HepG2 (cell line): ENCODE results near the gene PNRC1. TPM values are rescaled to one million over a fixed set of nuclear protein-coding genes. Genes with fewer than 3 reads are reported as not detected.
A peak's percentile ranks its signal among the peaks of the same experiment; 100 is the strongest.

Experiments used
- ATAC-seq: fragments of 200-7000 bp; cut with Tn5 transposase; 3 replicates; pipeline ENCODE4 v1.9.1; 2020; ENCODE audit warnings: mild to moderate bottlenecking, moderate library complexity
- BruUV-seq: library from RNA; stranded (reverse); fragments of 400-500 nt; replicated peaks from 2 replicates; lab custom pipeline; 2021; lab: Mats Ljungman, UMichigan
- CTCF ChIA-PET: fragments of 300-600 bp; formaldehyde crosslinking; extraction: SDS; loops from one replicate; lab custom pipeline; 2021; ENCODE audit warnings: low total read pairs, inconsistent platforms, low intra/inter-chr PET ratio; lab: Yijun Ruan, JAX
- POLR2A ChIA-PET: fragments of 350-600 bp; sonication (Branson Sonifier 250); formaldehyde crosslinking; loops from one replicate; lab custom pipeline; 2020; ENCODE audit warnings: antibody characterized with exemption, inconsistent platforms; lab: Yijun Ruan, JAX
- DNase-seq: peaks from one replicate; pipeline ENCODE4 v3.0.0-alpha.2; 2015; ENCODE audit warnings: low spot score
- FAIRE-seq: peaks from 3 replicates; lab custom pipeline; 2011; peaks lifted over from hg19 to GRCh38; lab: Jason Lieb, UNC
- H2AFZ ChIP-seq: one replicate; pipeline ENCODE4 v1.6.1; 2011; ENCODE audit warnings: low read length, inconsistent platforms
- H3K27ac ChIP-seq: fragments of 300-600 bp; 3 replicates; pipeline ENCODE4 v1.8.0; 2011; ENCODE audit warnings: mixed run types, mild to moderate bottlenecking, mixed read lengths, low read length, inconsistent platforms; ENCODE audit not compliant: insufficient read depth; ENCODE audit errors: extremely low read length
- H3K27me3 ChIP-seq, 2 experiments: fragments of 200-600 bp in 1 of 2; 2 replicates in 1 of 2; 3 replicates in 1 of 2; pipeline versions ENCODE4 v1.6.0 to v1.8.0; 2011; ENCODE audit warnings: low read length in 2 of 2, mild to moderate bottlenecking in 2 of 2, moderate library complexity in 2 of 2, inconsistent platforms in 1 of 2; ENCODE audit not compliant: insufficient read depth in 2 of 2, control insufficient read depth in 1 of 2
- H3K36me3 ChIP-seq, 2 experiments: fragments of 200-600 bp in 1 of 2; replicated peaks in 1 of 2; 2 replicates in 1 of 2; 3 replicates in 1 of 2; pipeline versions ENCODE4 v1.5.1 to v1.8.0; 2011; ENCODE audit warnings: low read length in 2 of 2, inconsistent platforms in 1 of 2; ENCODE audit not compliant: insufficient read depth in 2 of 2, control insufficient read depth in 1 of 2
- H3K4me1 ChIP-seq: 2 replicates; pipeline ENCODE4 v1.5.1; 2012; ENCODE audit warnings: low read length, inconsistent platforms; ENCODE audit not compliant: insufficient read depth
- H3K4me2 ChIP-seq: 2 replicates; pipeline ENCODE4 v1.6.0; 2011; ENCODE audit warnings: low read depth, low read length, inconsistent platforms
- H3K4me3 ChIP-seq, 3 experiments: fragments of 200-600 bp in 1 of 3; sonication (generic), shearing (Covaris generic) in 1 of 3; replicated peaks in 1 of 3; 2 replicates each; pipeline ENCODE4 v1.5.1; 2011 to 2016; ENCODE audit warnings: low read length in 3 of 3, inconsistent platforms in 2 of 3, low read depth in 2 of 3, mild to moderate bottlenecking in 2 of 3, control low read depth in 1 of 3, mixed read lengths in 1 of 3; ENCODE audit not compliant: insufficient read depth in 1 of 3
- H3K79me2 ChIP-seq: one replicate; pipeline ENCODE4 v1.6.1; 2011; ENCODE audit warnings: low read length, inconsistent platforms; ENCODE audit not compliant: insufficient read depth
- H3K9ac ChIP-seq: 2 replicates; pipeline ENCODE4 v1.6.0; 2011; ENCODE audit warnings: mild to moderate bottlenecking, low read depth, low read length, inconsistent platforms; ENCODE audit not compliant: insufficient read depth
- H3K9me3 ChIP-seq: 2 replicates; pipeline ENCODE4 v1.5.1; 2012; ENCODE audit warnings: mild to moderate bottlenecking, low read length
- H4K20me1 ChIP-seq: 2 replicates; pipeline ENCODE4 v1.6.0; 2011; ENCODE audit warnings: inconsistent platforms, mild to moderate bottlenecking, low read length, moderate library complexity; ENCODE audit not compliant: insufficient read depth
- GPN1 ChIP-seq: sonication (generic); formaldehyde crosslinking; IDR thresholded peaks from 2 replicates; pipeline ENCODE4 v1.5.1; 2020; ENCODE audit warnings: missing genetic modification reagents, borderline replicate concordance
- GZF1 ChIP-seq: sonication (generic); formaldehyde crosslinking; IDR thresholded peaks from 2 replicates; pipeline ENCODE4 v1.5.1; 2020; ENCODE audit warnings: mild to moderate bottlenecking, missing genetic modification reagents
- HDAC2 ChIP-seq: sonication (generic); formaldehyde crosslinking; IDR thresholded peaks from 2 replicates; pipeline ENCODE4 v1.4.0; 2020; ENCODE audit warnings: missing genetic modification reagents
- KDM1A ChIP-seq: IDR thresholded peaks from 2 replicates; pipeline ENCODE4 v1.6.1; 2016; ENCODE audit warnings: missing compliant biosample characterization
- KMT2B ChIP-seq: IDR thresholded peaks from 2 replicates; pipeline ENCODE4 v1.6.1; 2016; ENCODE audit warnings: missing genetic modification reagents, missing compliant biosample characterization
- MBD4 ChIP-seq: IDR thresholded peaks from 2 replicates; pipeline ENCODE4 v1.6.1; 2012; ENCODE audit warnings: low read length, inconsistent platforms, borderline replicate concordance
- PHB2 ChIP-seq: fragments of 450-650 bp; IDR thresholded peaks from 2 replicates; pipeline ENCODE4 v1.6.1; 2018; ENCODE audit not compliant: partially characterized antibody
- POLR2A ChIP-seq, 2 experiments: IDR thresholded peaks; 2 replicates each; pipeline ENCODE4 v1.6.1; 2011; ENCODE audit warnings: low read depth in 2 of 2, low read length in 2 of 2, mild to moderate bottlenecking in 1 of 2, moderate library complexity in 1 of 2; ENCODE audit not compliant: insufficient read depth in 1 of 2
- POLR2AphosphoS5 ChIP-seq: IDR thresholded peaks from 2 replicates; pipeline ENCODE4 v1.6.1; 2012; ENCODE audit warnings: low read depth, low read length
- RBFOX2 ChIP-seq: fragments of 200-400 bp; formaldehyde crosslinking; IDR thresholded peaks from 2 replicates; pipeline ENCODE4 v1.6.1; 2017; ENCODE audit warnings: low read depth, mild to moderate bottlenecking, low read length
- SSRP1 ChIP-seq: IDR thresholded peaks from 2 replicates; pipeline ENCODE4 v1.6.1; 2016; ENCODE audit warnings: control low read depth
- ZMAT5 ChIP-seq: sonication (generic); formaldehyde crosslinking; IDR thresholded peaks from 2 replicates; pipeline ENCODE4 v1.5.0; 2020; ENCODE audit warnings: mild to moderate bottlenecking, low read depth, missing genetic modification reagents, borderline replicate concordance
- ZNF276 ChIP-seq: sonication (generic); formaldehyde crosslinking; IDR thresholded peaks from 2 replicates; pipeline ENCODE4 v1.4.0; 2020; ENCODE audit warnings: mild to moderate bottlenecking, low read depth, missing genetic modification reagents
- ZNF510 ChIP-seq: sonication (generic); formaldehyde crosslinking; IDR thresholded peaks from 2 replicates; pipeline ENCODE4 v1.4.0; 2020; ENCODE audit warnings: low read depth, mild to moderate bottlenecking, missing genetic modification reagents
- ZNF788 ChIP-seq: sonication (generic); formaldehyde crosslinking; IDR thresholded peaks from 2 replicates; pipeline ENCODE4 v1.5.0; 2020; ENCODE audit warnings: mild to moderate bottlenecking, missing genetic modification reagents, borderline replicate concordance
- WGBS: methylation state at CpG from one replicate; pipeline ENCODE4 v1.1.6; 2017; ENCODE audit warnings: low lambda C conversion rate; 5-methylcytosine and 5-hydroxymethylcytosine counted together
- in situ Hi-C: cut with HindIII; loops from 2 replicates; pipeline ENCODE4 v1.10.0; 2017; ENCODE audit warnings: low pct_unique_long_range_greater_than_20kb; ENCODE audit not compliant: extremely low pct_ligation_motif_present
- intact Hi-C: fragments of 100-400 bp; cut with micrococcal nuclease; formaldehyde crosslinking; loops from one replicate; pipeline ENCODE4 v1.10.0; 2022; ENCODE audit not compliant: unreplicated experiment
- polyA plus RNA-seq, 8 experiments: library from polyadenylated mRNA; depleted of rRNA in 3 of 8; stranded (reverse) in 7 of 8; unstranded in 1 of 8; fragments of >200 nt; fragmentation: Illumina TruSeq in 4 of 8; extraction: Trizol in 4 of 8; gene quantifications; 2 replicates each; pipeline versions ENCODE4 v1.2.1 to v1.2.3, GENCODE V29; 2011 to 2016; ENCODE audit warnings: low read depth in 4 of 8, missing spikeins in 1 of 8, mixed read lengths in 1 of 8; ENCODE audit not compliant: insufficient read depth in 1 of 8
- total RNA-seq, 5 experiments: library from RNA; depleted of rRNA; stranded (reverse); fragments of >200 nt; fragmentation: Illumina TruSeq; extraction: Trizol; gene quantifications; 2 replicates each; pipeline ENCODE4 v1.2.3, GENCODE V29; 2016; ENCODE audit warnings: low read depth in 1 of 5
- TF ChIP-seq, protein P1 (sequence below): sonication (generic); formaldehyde crosslinking; IDR thresholded peaks from 2 replicates; pipeline ENCODE4 v1.8.0; 2022; ENCODE audit warnings: mild to moderate bottlenecking, missing genetic modification reagents, moderate library complexity
- TF ChIP-seq, protein P2 (sequence below): fragments of 450-650 bp; IDR thresholded peaks from 2 replicates; pipeline ENCODE4 v1.6.1; 2017; ENCODE audit warnings: mild to moderate bottlenecking

Gene PNRC1
- total and polyA plus RNA-seq, 2 of the 13 experiments (the other 11 are each of a cell fraction or from before 2014, with no cell fraction given): 17.6 to 36.0 TPM

- TF ChIP-seq, protein P1, sequence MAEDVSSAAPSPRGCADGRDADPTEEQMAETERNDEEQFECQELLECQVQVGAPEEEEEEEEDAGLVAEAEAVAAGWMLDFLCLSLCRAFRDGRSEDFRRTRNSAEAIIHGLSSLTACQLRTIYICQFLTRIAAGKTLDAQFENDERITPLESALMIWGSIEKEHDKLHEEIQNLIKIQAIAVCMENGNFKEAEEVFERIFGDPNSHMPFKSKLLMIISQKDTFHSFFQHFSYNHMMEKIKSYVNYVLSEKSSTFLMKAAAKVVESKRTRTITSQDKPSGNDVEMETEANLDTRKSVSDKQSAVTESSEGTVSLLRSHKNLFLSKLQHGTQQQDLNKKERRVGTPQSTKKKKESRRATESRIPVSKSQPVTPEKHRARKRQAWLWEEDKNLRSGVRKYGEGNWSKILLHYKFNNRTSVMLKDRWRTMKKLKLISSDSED: no peak
- TF ChIP-seq MBD4 (no peak), ZMAT5 (CRISPR knock-in tag) (no peak)
Observed at GRCh38 chr6:89084954-89085353, 4.4 kb downstream of the PNRC1 start (continued).

DNA sequence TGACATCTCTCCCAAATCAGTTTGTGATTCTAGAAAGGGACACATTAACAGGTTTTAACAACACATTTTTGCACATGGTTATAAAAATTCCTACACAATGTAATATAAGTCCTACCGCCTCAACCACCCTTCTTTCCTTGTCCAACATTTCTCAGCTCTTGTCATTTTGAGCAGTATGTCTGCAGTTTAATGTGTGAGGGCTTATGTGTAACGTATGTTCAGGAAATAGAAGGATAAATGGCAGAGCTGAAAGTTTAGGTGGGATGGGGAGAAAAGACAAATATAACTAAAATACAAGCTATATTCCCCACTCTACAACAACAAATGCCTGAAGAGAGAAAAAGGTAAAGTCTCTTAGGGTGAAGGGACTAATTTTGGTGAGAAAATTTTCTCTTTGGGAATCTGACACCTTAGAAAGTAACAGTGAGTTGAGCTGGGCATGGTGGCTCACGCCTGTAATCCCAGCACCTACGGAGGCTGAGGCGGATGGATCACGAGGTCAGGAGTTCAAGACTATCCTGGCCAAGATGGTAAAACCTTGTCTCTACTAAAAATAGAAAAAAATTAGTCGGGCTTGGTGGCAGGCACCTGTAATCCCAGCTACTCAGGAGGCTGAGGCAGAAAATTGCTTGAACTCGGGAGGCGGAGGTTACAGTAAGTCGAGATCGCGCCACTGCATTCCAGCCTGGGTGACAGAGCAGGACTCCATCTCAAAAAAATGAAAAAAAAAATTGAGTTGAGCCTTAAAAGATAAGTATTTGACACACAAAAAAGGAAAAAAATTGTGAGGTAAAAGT lies 5.1 kb downstream of the PNRC1 start:
- ChIA-PET POLR2A (interaction anchor here (0.9 to 6.8 kb wide), 3 partner anchors 16 to 102 kb away, joined by 6 to 117 read pairs (median 6); no protein-coding TSS in a partner anchor), CTCF (no interaction called here)
- Histone ChIP-seq H3K27ac (no peak overlapping the region), H4K20me1 (peaks cover 36% of the 10 kb centered on the region), H2AFZ (no peak overlapping the region), H3K27me3 (no peaks in the 10 kb centered on the region; a peak in 1 of 5 replicates), H3K9me3 (no peaks in the 10 kb centered on the region), H3K4me3 (no peak overlapping the region), H3K4me2 (no peak overlapping the region), H3K4me1 (peaks cover 40% of the 10 kb centered on the region), H3K9ac (no peak overlapping the region), H3K36me3 (peaks cover 0 to 19% of the 10 kb centered on the region in 2 experiments; a peak in 3 of 5 replicates), H3K79me2 (peaks cover 39% of the 10 kb centered on the region)
- no peak for DNase-seq
- intact Hi-C loops (no loop called here), in situ Hi-C loops (loop anchor here (10.0 kb wide), 1 partner anchor 101 kb away; no protein-coding TSS in a partner anchor)
- BruUV-seq: no TSS peak
- no peak for ATAC-seq
- 98% methylated on average over 12 of the region's 12 CpGs for WGBS
- no peak for FAIRE-seq
- TF ChIP-seq POLR2AphosphoS5 (0 out of 2 replicates have a peak, but pooled peaks have one; percentile 35), GZF1 (CRISPR knock-in tag) (no peak), KMT2B (CRISPR knock-in tag) (no peak), ZNF510 (CRISPR knock-in tag) (no peak), SSRP1 (CRISPR knock-in tag) (peak; percentile 88), MBD4 (peak; percentile 38; the same call in 1 of the 2 replicates), RBFOX2 (peak; percentile 54; the same call in 1 of the 2 replicates), KDM1A (CRISPR knock-in tag) (no peak), ZNF276 (CRISPR knock-in tag) (no peak), PHB2 (no peak), ZNF788 (no peak), HDAC2 (no peak), POLR2A (IDR thresholded peaks at IDR 0.05; ENCODE audit: insufficient read depth in 1 of 2, low read depth in 2 of 2, low read length in 2 of 2) (peak in 1 of 2 experiments; percentile 21; a peak in 2 of 4 replicates), GPN1 (no peak)
- TF ChIP-seq, protein P2, sequence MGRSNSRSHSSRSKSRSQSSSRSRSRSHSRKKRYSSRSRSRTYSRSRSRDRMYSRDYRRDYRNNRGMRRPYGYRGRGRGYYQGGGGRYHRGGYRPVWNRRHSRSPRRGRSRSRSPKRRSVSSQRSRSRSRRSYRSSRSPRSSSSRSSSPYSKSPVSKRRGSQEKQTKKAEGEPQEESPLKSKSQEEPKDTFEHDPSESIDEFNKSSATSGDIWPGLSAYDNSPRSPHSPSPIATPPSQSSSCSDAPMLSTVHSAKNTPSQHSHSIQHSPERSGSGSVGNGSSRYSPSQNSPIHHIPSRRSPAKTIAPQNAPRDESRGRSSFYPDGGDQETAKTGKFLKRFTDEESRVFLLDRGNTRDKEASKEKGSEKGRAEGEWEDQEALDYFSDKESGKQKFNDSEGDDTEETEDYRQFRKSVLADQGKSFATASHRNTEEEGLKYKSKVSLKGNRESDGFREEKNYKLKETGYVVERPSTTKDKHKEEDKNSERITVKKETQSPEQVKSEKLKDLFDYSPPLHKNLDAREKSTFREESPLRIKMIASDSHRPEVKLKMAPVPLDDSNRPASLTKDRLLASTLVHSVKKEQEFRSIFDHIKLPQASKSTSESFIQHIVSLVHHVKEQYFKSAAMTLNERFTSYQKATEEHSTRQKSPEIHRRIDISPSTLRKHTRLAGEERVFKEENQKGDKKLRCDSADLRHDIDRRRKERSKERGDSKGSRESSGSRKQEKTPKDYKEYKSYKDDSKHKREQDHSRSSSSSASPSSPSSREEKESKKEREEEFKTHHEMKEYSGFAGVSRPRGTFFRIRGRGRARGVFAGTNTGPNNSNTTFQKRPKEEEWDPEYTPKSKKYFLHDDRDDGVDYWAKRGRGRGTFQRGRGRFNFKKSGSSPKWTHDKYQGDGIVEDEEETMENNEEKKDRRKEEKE: no peak
